Lower lobe of right lung (tissue), 2 donors: ENCODE measurements around the gene ALKBH8. TPM values are rescaled to one million over a fixed set of nuclear protein-coding genes. Genes with fewer than 3 reads are reported as not detected.
"Not testable (repeated sequence)": the region's sequence is repeated elsewhere in the genome, so short reads cannot be mapped to it uniquely, and the experiment has no call there.

Experiments
- ATAC-seq, 2 donors: fragments of 200-7000 bp; cut with Tn5 transposase; one replicate each; pipeline ENCODE4 v1.9.1; 2020 to 2022; ENCODE audit warnings: mild to moderate bottlenecking in 2 of 2, moderate library complexity in 2 of 2
- DNase-seq: peaks from one replicate; pipeline ENCODE4 v3.0.0-alpha.2; 2020
- H3K27ac ChIP-seq: fragments of 200-600 bp; one replicate; pipeline ENCODE4 v1.8.0; 2022
- H3K27me3 ChIP-seq: fragments of 200-600 bp; one replicate; pipeline ENCODE4 v1.8.0; 2022; ENCODE audit warnings: low read depth
- H3K36me3 ChIP-seq: fragments of 200-600 bp; one replicate; pipeline ENCODE4 v1.8.0; 2022; ENCODE audit warnings: mild to moderate bottlenecking
- H3K4me1 ChIP-seq: fragments of 200-600 bp; one replicate; pipeline ENCODE4 v1.8.0; 2022
- H3K4me3 ChIP-seq: fragments of 200-600 bp; one replicate; pipeline ENCODE4 v1.8.0; 2022; ENCODE audit warnings: mild to moderate bottlenecking
- H3K9me3 ChIP-seq: fragments of 200-600 bp; one replicate; pipeline ENCODE4 v1.8.0; 2022
- CTCF ChIP-seq: fragments of 200-600 bp; IDR thresholded peaks from one replicate; pipeline ENCODE4 v1.8.0; 2022; ENCODE audit warnings: antibody characterized with exemption, mild to moderate bottlenecking
- intact Hi-C: fragments of 100-400 bp; cut with DNase I; formaldehyde crosslinking; loops from one replicate; pipeline ENCODE4 v1.11.0; 2022
- total RNA-seq: library from RNA; stranded (reverse); fragmentation: NEBNext Ultra II Directional; extraction: Animal tissue kit (Norgen Biotek cat#: 25700); gene quantifications from one replicate; pipeline ENCODE4 v1.2.1, GENCODE V29; 2021
- donor health status: DM: no; HTN: yes; CAD: no; lungs with severe emphysema.

The ALKBH8 gene
- total RNA-seq, 1 donor from 2014 or later, result 8.5 TPM

- no peak overlapping the region for H3K27ac ChIP-seq
- no peaks in the 10 kb centered on the region for H3K9me3 ChIP-seq
- H3K36me3 ChIP-seq, result no peaks in the 10 kb centered on the region
- no peak for TF ChIP-seq CTCF
- H3K27me3 ChIP-seq, result peaks cover 23% of the 10 kb centered on the region
- DNase-seq (no peak), ATAC-seq (no peak)
- no peaks in the 10 kb centered on the region for H3K4me1 ChIP-seq
- no peak overlapping the region for H3K4me3 ChIP-seq
- intact Hi-C loops, result no loop called here
These were observed 91.7 kb downstream of the ALKBH8 start for GRCh38 chr11:107473792-107474191.

GRCh38 chr11:107472966-107473365, 92.6 kb downstream of the ALKBH8 start:
- DNase-seq (no peak), ATAC-seq (no peak)
- Histone ChIP-seq H3K4me3 (no peak overlapping the region), H3K27ac (no peak overlapping the region), H3K36me3 (no peaks in the 10 kb centered on the region), H3K4me1 (no peaks in the 10 kb centered on the region), H3K9me3 (no peaks in the 10 kb centered on the region), H3K27me3 (peaks cover 28% of the 10 kb centered on the region)
- intact Hi-C loops, result no loop called here
- TF ChIP-seq CTCF, result no peak

GRCh38 chr11:107468596-107468995, 96.9 kb downstream of the ALKBH8 start:
- no peak overlapping the region for H3K27ac ChIP-seq
- no peaks in the 10 kb centered on the region for H3K36me3 ChIP-seq
- H3K4me3 ChIP-seq, result no peak overlapping the region
- H3K27me3 ChIP-seq, result peaks cover 30% of the 10 kb centered on the region
- DNase-seq (no peak), ATAC-seq (no peak)
- no peaks in the 10 kb centered on the region for H3K9me3 ChIP-seq
- intact Hi-C loops, result no loop called here
- no peaks in the 10 kb centered on the region for H3K4me1 ChIP-seq
- no peak for TF ChIP-seq CTCF

- Histone ChIP-seq H3K27me3 (peaks cover 30% of the 10 kb centered on the region), H3K9me3 (no peaks in the 10 kb centered on the region), H3K4me3 (no peak overlapping the region), H3K27ac (no peak overlapping the region), H3K4me1 (no peaks in the 10 kb centered on the region), H3K36me3 (no peaks in the 10 kb centered on the region)
- DNase-seq (no peak), ATAC-seq (no peak)
- intact Hi-C loops, result no loop called here
- TF ChIP-seq CTCF, result no peak
These were observed 97.8 kb downstream of the ALKBH8 start for GRCh38 chr11:107467696-107468095.

GRCh38 chr11:107466275-107466866, 99.2 kb downstream of the ALKBH8 start:
- H3K4me3 ChIP-seq, ATAC-seq, DNase-seq, intact Hi-C loops, H3K36me3 ChIP-seq, H3K27ac ChIP-seq, H3K4me1 ChIP-seq, H3K9me3 ChIP-seq: not testable (repeated sequence)
- H3K27me3 ChIP-seq, result peaks cover 30% of the 10 kb centered on the region

- DNase-seq (peak; percentile 93), ATAC-seq (peak; percentile 100)
- H3K9me3 ChIP-seq, result no peaks in the 10 kb centered on the region
- peak within 1 kb of the TSS; percentile 77 for H3K4me3 ChIP-seq
- H3K36me3 ChIP-seq, result peaks cover 25% of the 10 kb centered on the region
- H3K4me1 ChIP-seq, result peaks cover 14% of the 10 kb centered on the region
- no peak for TF ChIP-seq CTCF
- intact Hi-C loops, result no loop called here
- peak within 1 kb of the TSS; percentile 76 for H3K27ac ChIP-seq
- H3K27me3 ChIP-seq, result no peaks in the 10 kb centered on the region
These were observed 107.8 kb downstream of the ALKBH8 start, which contains the start of gene CWF19L2 for GRCh38 chr11:107457558-107458271. Gene CWF19L2, minus strand, starts transcription at chr11:107457825. Its CDS starts 9 bp downstream, at chr11:107457816.
